OCI-LY3 (cell line): ENCODE measurements around the gene MORN4.

Experiments
- CTCF ChIP-seq: fragments of 200-600, 300-600 bp; sonication (generic); IDR thresholded peaks from 2 replicates; pipeline ENCODE4 v1.5.1; 2014; ENCODE audit warnings: antibody characterized with exemption, low read length, low read depth
- EZH2phosphoT487 ChIP-seq: fragments of 200-600 bp; shearing (Covaris generic); IDR thresholded peaks from 2 replicates; pipeline ENCODE4 v1.6.1; 2018; ENCODE audit warnings: antibody characterized with exemption, mixed run types, low read depth

- TF ChIP-seq CTCF (no peak), EZH2phosphoT487 (no peak)
Measured at GRCh38 chr10:97669571-97669970, 36.3 kb upstream of the MORN4 start.
